Tibial artery (tissue), 4 donors: ENCODE measurements around the gene IQCH.
"Not testable (repeated sequence)": the region's sequence is repeated elsewhere in the genome, so short reads cannot be mapped to it uniquely, and the experiment has no call there.

Experiments used
- DNase-seq, 2 donors: peaks; one replicate each; pipeline ENCODE4 v3.0.0-alpha.2; 2019
- H3K27ac ChIP-seq, 2 donors: fragments of 200-600 bp; sonication (generic) in 1 of 2; 1 replicate in 1 of 2; 2 replicates in 1 of 2; pipeline ENCODE4 v1.5.1; 2018 to 2019; ENCODE audit warnings: mild to moderate bottlenecking in 1 of 2
- H3K27me3 ChIP-seq, 2 donors: fragments of 200-600 bp; sonication (generic) in 1 of 2; one replicate each; pipeline versions ENCODE4 v1.5.1 to v1.6.0; 2016 to 2019
- H3K36me3 ChIP-seq, 3 donors: fragments of 200-600 bp; sonication (generic) in 2 of 3; one replicate each; pipeline ENCODE4 v1.5.1; 2016 to 2019; ENCODE audit warnings: mild to moderate bottlenecking in 2 of 3
- H3K4me1 ChIP-seq, 4 donors: fragments of 200-600 bp; sonication (generic) in 2 of 4; 1 replicate in 3 of 4; 2 replicates in 1 of 4; pipeline ENCODE4 v1.5.1; 2016 to 2019
- H3K4me3 ChIP-seq, 2 donors: fragments of 200-600 bp; sonication (generic) in 1 of 2; 1 replicate in 1 of 2; 2 replicates in 1 of 2; pipeline ENCODE4 v1.5.1; 2018 to 2019; ENCODE audit warnings: mild to moderate bottlenecking in 2 of 2
- H3K9me3 ChIP-seq, 3 donors: fragments of 200-600 bp; sonication (generic) in 1 of 3; one replicate each; pipeline ENCODE4 v1.5.1; 2016 to 2019
- CTCF ChIP-seq, 2 experiments: fragments of 200-600 bp in 1 of 2; fragments of 450-650 bp in 1 of 2; IDR thresholded peaks; one replicate each; pipeline ENCODE4 v1.5.1; 2017 to 2019; ENCODE audit warnings: antibody characterized with exemption in 2 of 2, mild to moderate bottlenecking in 1 of 2, moderate library complexity in 1 of 2
- intact Hi-C: fragments of 100-400 bp; cut with DNase I; formaldehyde crosslinking; loops from one replicate; pipeline ENCODE4 v1.15.0; 2023; ENCODE audit warnings: low total_unique reads

The IQCH gene

GRCh38 chr15:67444100-67444499 is 189.5 kb downstream of the IQCH start:
- no peaks in the 10 kb centered on the region for H3K9me3 ChIP-seq
- H3K27me3 ChIP-seq: no peaks in the 10 kb centered on the region
- H3K4me1 ChIP-seq: no peaks in the 10 kb centered on the region
- TF ChIP-seq CTCF (IDR thresholded peaks at IDR 0.05): no peak
- no peak overlapping the region for H3K27ac ChIP-seq
- DNase-seq: no peak
- H3K36me3 ChIP-seq: no peaks in the 10 kb centered on the region
- intact Hi-C loops: no loop called here
- H3K4me3 ChIP-seq: no peak overlapping the region

GRCh38 chr15:67446449-67446848 is 191.9 kb downstream of the IQCH start:
- Histone ChIP-seq H3K27me3 (no peaks in the 10 kb centered on the region), H3K4me3 (no peak overlapping the region), H3K36me3 (no peaks in the 10 kb centered on the region), H3K4me1 (no peaks in the 10 kb centered on the region), H3K9me3 (no peaks in the 10 kb centered on the region), H3K27ac (no peak overlapping the region)
- no peak for DNase-seq
- no peak for TF ChIP-seq CTCF (IDR thresholded peaks at IDR 0.05)
- intact Hi-C loops: no loop called here

GRCh38 chr15:67448372-67448771 is 193.8 kb downstream of the IQCH start:
- DNase-seq, H3K27ac ChIP-seq, H3K27me3 ChIP-seq, H3K4me3 ChIP-seq, intact Hi-C loops, H3K36me3 ChIP-seq, H3K9me3 ChIP-seq, H3K4me1 ChIP-seq: not testable (repeated sequence)

GRCh38 chr15:67453703-67454102 is 199.1 kb downstream of the IQCH start:
- H3K4me1 ChIP-seq, H3K4me3 ChIP-seq, H3K27me3 ChIP-seq, intact Hi-C loops, DNase-seq, H3K36me3 ChIP-seq, H3K27ac ChIP-seq, H3K9me3 ChIP-seq: not testable (repeated sequence)

GRCh38 chr15:67456677-67457529 is 202.3 kb downstream of the IQCH start:
- Histone ChIP-seq H3K9me3 (no peaks in the 10 kb centered on the region), H3K27me3 (no peaks in the 10 kb centered on the region), H3K4me1 (peaks cover 0 to 8% (median 2%) of the 10 kb centered on the region in 4 donors), H3K27ac (no peak overlapping the region), H3K36me3 (peaks cover 0 to 5% (median 5%) of the 10 kb centered on the region in 3 donors), H3K4me3 (no peak overlapping the region)
- intact Hi-C loops: loop anchor here (2.0 kb wide), 1 partner anchor 380 kb away; no protein-coding TSS in a partner anchor
- peak; percentile 81 to 84 for TF ChIP-seq CTCF (IDR thresholded peaks at IDR 0.05)
- peak; percentile 78 to 80 for DNase-seq

- intact Hi-C loops: no loop called here
- DNase-seq: no peak
- no peaks in the 10 kb centered on the region for H3K27me3 ChIP-seq
- H3K27ac ChIP-seq: no peak overlapping the region
- no peak overlapping the region for H3K4me3 ChIP-seq
- no peak for TF ChIP-seq CTCF (IDR thresholded peaks at IDR 0.05)
- H3K36me3 ChIP-seq: peaks cover 0 to 5% (median 5%) of the 10 kb centered on the region in 3 donors
- no peaks in the 10 kb centered on the region for H3K9me3 ChIP-seq
- H3K4me1 ChIP-seq: peaks cover 0 to 8% (median 2%) of the 10 kb centered on the region in 4 donors
Observed at GRCh38 chr15:67458331-67459029, 203.9 kb downstream of the IQCH start.
